ENCODE results near the gene GPER1.
"Not testable (repeated sequence)": the region's sequence is repeated elsewhere in the genome, so short reads cannot be mapped to it uniquely, and the experiment has no call there.

GPER1 gene

GRCh38 chr7:1103789-1104515, 16.0 kb downstream of the GPER1 start:
- DNase-seq (ENCODE audit: low spot score) = no peak

GRCh38 chr7:1104516-1105179, 16.7 kb downstream of the GPER1 start:
- no peak for DNase-seq (ENCODE audit: low spot score)

- DNase-seq (ENCODE audit: low spot score) = no peak
Measured at GRCh38 chr7:1105189-1105588, 17.3 kb downstream of the GPER1 start.

GRCh38 chr7:1106063-1106792, 18.3 kb downstream of the GPER1 start:
- DNase-seq (ENCODE audit: low spot score) = no peak

GRCh38 chr7:1106793-1107421, 19.0 kb downstream of the GPER1 start:
- no peak for DNase-seq (ENCODE audit: low spot score)

GRCh38 chr7:1108264-1108920, 20.5 kb downstream of the GPER1 start:
- DNase-seq (ENCODE audit: low spot score) = no peak

GRCh38 chr7:1109581-1110310, 21.8 kb downstream of the GPER1 start:
- no peak for DNase-seq (ENCODE audit: low spot score)

GRCh38 chr7:1110358-1110757, 22.4 kb downstream of the GPER1 start:
- DNase-seq (ENCODE audit: low spot score) = no peak

- no peak for DNase-seq (ENCODE audit: low spot score)
Measured at GRCh38 chr7:1111156-1111555, 23.2 kb downstream of the GPER1 start.

GRCh38 chr7:1112109-1112508, 24.2 kb downstream of the GPER1 start:
- no peak for DNase-seq (ENCODE audit: low spot score)

GRCh38 chr7:1112625-1113547, 25.0 kb downstream of the GPER1 start:
- no peak for DNase-seq (ENCODE audit: low spot score)

GRCh38 chr7:1113548-1113885, 25.6 kb downstream of the GPER1 start:
- DNase-seq (ENCODE audit: low spot score) = no peak

- no peak for DNase-seq (ENCODE audit: low spot score)
Measured at GRCh38 chr7:1114088-1114487, 26.2 kb downstream of the GPER1 start.

- no peak for DNase-seq (ENCODE audit: low spot score)
Measured at GRCh38 chr7:1114505-1114904, 26.6 kb downstream of the GPER1 start.

- DNase-seq (ENCODE audit: low spot score) = not testable (repeated sequence)
Measured at GRCh38 chr7:1115171-1116045, 27.5 kb downstream of the GPER1 start.

- not testable (repeated sequence) for DNase-seq (ENCODE audit: low spot score)
Measured at GRCh38 chr7:1116383-1117008, 28.6 kb downstream of the GPER1 start.

GRCh38 chr7:1117321-1117928, 29.5 kb downstream of the GPER1 start:
- no peak for DNase-seq (ENCODE audit: low spot score)

GRCh38 chr7:1119201-1119600, 31.3 kb downstream of the GPER1 start:
- no peak for DNase-seq (ENCODE audit: low spot score)
